ENCODE measurements around the gene MATR3.

Gene MATR3

GRCh38 chr5:139293507-139294373, at the start of gene MATR3:
MATR3 (plus strand) TSS chr5:139293740; CDS start chr5:139307416, 13,676 bp downstream.
- peak; percentile 72 for DNase-seq (ENCODE audit: low read depth)
- peak within 1 kb of the TSS; percentile 87 for H3K4me3 ChIP-seq (ENCODE audit: low read depth, low read length)
- TF ChIP-seq CTCF (IDR thresholded peaks at IDR 0.05; ENCODE audit: control insufficient read depth, extremely low read depth, insufficient read depth), result no peak

GRCh38 chr5:139245637-139246339, 47.8 kb upstream of the MATR3 start:
- no peak for DNase-seq (ENCODE audit: low read depth)
- TF ChIP-seq CTCF (IDR thresholded peaks at IDR 0.05; ENCODE audit: control insufficient read depth, extremely low read depth, insufficient read depth), result no peak
- H3K4me3 ChIP-seq (ENCODE audit: low read depth, low read length), result no peak overlapping the region

- DNase-seq (ENCODE audit: low read depth), result no peak
- no peak for TF ChIP-seq CTCF (IDR thresholded peaks at IDR 0.05; ENCODE audit: control insufficient read depth, extremely low read depth, insufficient read depth)
- no peak overlapping the region for H3K4me3 ChIP-seq (ENCODE audit: low read depth, low read length)
Measured at GRCh38 chr5:139246394-139246793, 47.1 kb upstream of the MATR3 start.

- no peak for TF ChIP-seq CTCF (IDR thresholded peaks at IDR 0.05; ENCODE audit: control insufficient read depth, extremely low read depth, insufficient read depth)
- no peak overlapping the region for H3K4me3 ChIP-seq (ENCODE audit: low read depth, low read length)
- no peak for DNase-seq (ENCODE audit: low read depth)
Measured at GRCh38 chr5:139248826-139249453, 44.6 kb upstream of the MATR3 start.

- peak; percentile 19 for DNase-seq (ENCODE audit: low read depth)
- no peak overlapping the region for H3K4me3 ChIP-seq (ENCODE audit: low read depth, low read length)
- peak; percentile 40 for TF ChIP-seq CTCF (IDR thresholded peaks at IDR 0.05; ENCODE audit: control insufficient read depth, extremely low read depth, insufficient read depth)
Measured at GRCh38 chr5:139251281-139251687, 42.3 kb upstream of the MATR3 start.

GRCh38 chr5:139251695-139252288, 41.7 kb upstream of the MATR3 start:
- no peak for TF ChIP-seq CTCF (IDR thresholded peaks at IDR 0.05; ENCODE audit: control insufficient read depth, extremely low read depth, insufficient read depth)
- no peak overlapping the region for H3K4me3 ChIP-seq (ENCODE audit: low read depth, low read length)

More at GRCh38 chr5:139251695-139252288, 41.7 kb upstream of the MATR3 start:
- no peak for DNase-seq (ENCODE audit: low read depth)
